Heart right ventricle (tissue), 16 donors: ENCODE data around the gene ATAD1. TPM values are rescaled to one million over a fixed set of nuclear protein-coding genes. Genes with fewer than 3 reads are reported as not detected.

Source experiments
- ATAC-seq, 8 donors: fragments of 200-7000 bp; cut with Tn5 transposase; one replicate each; pipeline ENCODE4 v1.9.1; 2020; ENCODE audit warnings: mild to moderate bottlenecking in 8 of 8, moderate library complexity in 8 of 8, moderate number of reproducible peaks in 1 of 8
- DNase-seq, 2 donors: peaks; one replicate each; pipeline ENCODE4 v3.0.0-alpha.2; 2020
- H3K27ac ChIP-seq, 10 donors: fragments of 200-600 bp; sonication (generic) in 2 of 10; one replicate each; pipeline versions ENCODE4 v1.5.0 to v1.8.0; 2020 to 2022; ENCODE audit warnings: mild to moderate bottlenecking in 3 of 10
- H3K27me3 ChIP-seq, 7 donors: fragments of 200-600 bp; one replicate each; pipeline ENCODE4 v1.8.0; 2021 to 2022; ENCODE audit warnings: mild to moderate bottlenecking in 2 of 7
- H3K36me3 ChIP-seq, 9 donors: fragments of 200-600 bp; sonication (generic) in 1 of 9; one replicate each; pipeline versions ENCODE4 v1.5.0 to v1.8.0; 2020 to 2022; ENCODE audit warnings: mild to moderate bottlenecking in 2 of 9
- H3K4me1 ChIP-seq, 9 donors: fragments of 200-600 bp; sonication (generic) in 1 of 9; one replicate each; pipeline versions ENCODE4 v1.5.0 to v1.8.0; 2020 to 2022; ENCODE audit warnings: mild to moderate bottlenecking in 4 of 9
- H3K4me3 ChIP-seq, 10 donors: fragments of 200-600 bp; sonication (generic) in 2 of 10; one replicate each; pipeline versions ENCODE4 v1.5.0 to v1.8.0; 2020 to 2022; ENCODE audit warnings: mild to moderate bottlenecking in 7 of 10, moderate library complexity in 2 of 10
- H3K9me3 ChIP-seq, 11 donors: fragments of 200-600 bp in 10 of 11; sonication (generic) in 2 of 11; one replicate each; pipeline versions ENCODE4 v1.5.0 to v1.8.0; 2013 to 2022; ENCODE audit warnings: mild to moderate bottlenecking in 2 of 11, control low read depth in 1 of 11, moderate library complexity in 1 of 11
- WGBS, 2 donors: extraction: QIAGEN DNeasy Blood & Tissue Kit; methylation state at CpG; one replicate each; pipeline ENCODE4 v1.1.7; 2013; ENCODE audit warnings: inconsistent platforms in 1 of 2; 5-methylcytosine and 5-hydroxymethylcytosine counted together
- intact Hi-C, 10 donors: fragments of 100-400 bp; cut with DNase I; formaldehyde crosslinking; loops; one replicate each; pipeline versions ENCODE4 v1.11.1 to v1.14.2; 2022
- polyA plus RNA-seq, 2 donors: library from polyadenylated mRNA; stranded (reverse); fragments of 200-250 nt; gene quantifications; one replicate each; pipeline ENCODE4 v1.2.3, GENCODE V29; 2013
- total RNA-seq, 10 donors: library from RNA; stranded (reverse); fragmentation: NEBNext Ultra II Directional in 3 of 10; extraction: Animal tissue kit (Norgen Biotek cat#: 25700) in 3 of 10; gene quantifications; one replicate each; pipeline versions ENCODE4 v1.2.1 to v1.2.4, GENCODE V29; 2021 to 2023
- TF ChIP-seq, protein P1 (sequence below), 9 donors: fragments of 200-600 bp; sonication (generic) in 2 of 9; IDR thresholded peaks; one replicate each; pipeline versions ENCODE4 v1.5.0 to v1.8.0; 2021 to 2022; ENCODE audit warnings: antibody characterized with exemption in 9 of 9, mild to moderate bottlenecking in 5 of 9, moderate library complexity in 1 of 9
- donor health status: Arrhythmogenic right ventricular cardiomyopathy.
- donor health status: ischemic (EF 13 %, LVEDD 7.1; RV severe dilation, severe dysfunction).
- donor health status: healthy with polysubstance abuse.
- donor health status: DM: no; HTN: yes; CAD: no.
- donor health status: DM: no; HTN: no; CAD: no.
- donor health status: ischemic (EF 25% LVEDD 6.9; RV normal size, moderate dysfunction).
- donor health status: ischemic (EF 25% LVEDD 5.7; RV mildly dilated, moderate dysfunction).
- donor health status: healthy.
- donor health status: DM: yes; HTN: yes; CAD: no.
- donor health status: Ischemic cardiomyopathy.
- donor health status: ischemic (EF 35%, LVEDD 5.7; RV mildly dilated, moderate dysfunction).
- donor health status: nonischemic (EF 11% LVEDD 7.7; RV severe dilation, severe dysfunction).
- donor health status: DM: yes; HTN: yes; CAD: no.
- donor health status: PGD.
- donor health status: ischemic (EF 29% LVEDD 5.4; RV normal size, mild dysfunction).
- donor health status: nonischemic (EF 23%, LVEDD 6.1; RV moderate dilation, normal function).

The ATAD1 gene
- total and polyA plus RNA-seq, 12 donors = 18.4 to 147 (median 97.8) TPM

DNA sequence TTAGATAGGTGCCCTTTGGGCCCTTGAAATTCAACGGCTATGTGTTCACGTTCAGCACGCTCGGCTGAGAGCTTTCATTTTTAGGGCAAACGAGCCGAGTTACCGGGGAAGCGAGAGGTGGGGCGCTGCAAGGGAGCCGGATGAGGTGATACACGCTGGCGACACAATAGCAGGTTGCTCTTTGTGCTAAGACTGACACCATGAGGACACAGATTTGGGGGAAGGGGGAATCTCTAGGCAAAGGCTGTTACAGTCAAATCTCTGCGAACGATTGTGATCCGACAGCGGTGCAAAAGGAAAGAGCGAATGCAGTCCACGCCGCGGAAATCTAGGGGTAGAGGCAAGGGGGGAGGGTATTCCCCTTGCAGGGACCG is 44.6 kb upstream of the ATAD1 start:
- TF ChIP-seq, protein P1, sequence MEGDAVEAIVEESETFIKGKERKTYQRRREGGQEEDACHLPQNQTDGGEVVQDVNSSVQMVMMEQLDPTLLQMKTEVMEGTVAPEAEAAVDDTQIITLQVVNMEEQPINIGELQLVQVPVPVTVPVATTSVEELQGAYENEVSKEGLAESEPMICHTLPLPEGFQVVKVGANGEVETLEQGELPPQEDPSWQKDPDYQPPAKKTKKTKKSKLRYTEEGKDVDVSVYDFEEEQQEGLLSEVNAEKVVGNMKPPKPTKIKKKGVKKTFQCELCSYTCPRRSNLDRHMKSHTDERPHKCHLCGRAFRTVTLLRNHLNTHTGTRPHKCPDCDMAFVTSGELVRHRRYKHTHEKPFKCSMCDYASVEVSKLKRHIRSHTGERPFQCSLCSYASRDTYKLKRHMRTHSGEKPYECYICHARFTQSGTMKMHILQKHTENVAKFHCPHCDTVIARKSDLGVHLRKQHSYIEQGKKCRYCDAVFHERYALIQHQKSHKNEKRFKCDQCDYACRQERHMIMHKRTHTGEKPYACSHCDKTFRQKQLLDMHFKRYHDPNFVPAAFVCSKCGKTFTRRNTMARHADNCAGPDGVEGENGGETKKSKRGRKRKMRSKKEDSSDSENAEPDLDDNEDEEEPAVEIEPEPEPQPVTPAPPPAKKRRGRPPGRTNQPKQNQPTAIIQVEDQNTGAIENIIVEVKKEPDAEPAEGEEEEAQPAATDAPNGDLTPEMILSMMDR (IDR thresholded peaks at IDR 0.05) = no peak
- peak; percentile 1 to 23 (median 6) for ATAC-seq
- intact Hi-C loops = loop anchor here in 9 of 10 donors (2.0 to 10.0 kb wide), 17 partner anchors 92 to 690 kb away; no protein-coding TSS in a partner anchor

DNA sequence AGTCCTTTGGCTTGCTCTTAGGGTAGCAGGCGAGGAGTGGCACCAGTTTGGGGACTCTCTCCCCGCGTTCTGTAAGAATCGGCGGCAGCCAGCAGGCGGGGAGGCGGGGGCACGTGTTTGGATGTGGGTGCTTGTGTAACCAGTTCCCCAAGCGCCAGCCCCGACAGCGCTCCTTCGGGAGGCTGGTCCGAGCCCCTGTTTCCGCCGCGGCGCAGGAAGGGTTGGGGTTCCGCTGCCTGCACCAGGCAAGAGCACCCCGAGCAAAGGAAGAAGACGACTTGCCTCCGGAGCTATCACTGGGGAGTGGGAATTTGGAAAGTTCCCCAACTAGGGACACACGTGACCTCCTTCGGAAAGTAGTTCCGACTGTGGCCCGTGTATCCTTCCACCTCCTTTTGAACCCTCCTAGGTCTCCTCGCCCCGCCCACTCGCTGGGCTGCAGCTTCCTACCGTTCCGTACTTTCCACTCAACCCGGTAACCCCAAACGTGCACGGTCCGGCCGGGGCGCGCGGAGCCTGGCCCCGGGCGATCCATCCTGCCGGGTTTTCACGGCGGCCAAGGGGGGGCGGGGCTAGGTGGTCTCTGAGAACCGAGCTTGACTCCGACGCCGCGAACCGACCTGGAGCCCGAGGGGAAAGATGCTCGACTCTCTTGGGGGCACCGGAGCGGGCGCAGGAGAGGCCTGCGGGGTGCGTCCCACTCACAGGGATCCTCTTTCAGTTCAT is 44.1 kb upstream of the ATAD1 start:
- intact Hi-C loops = loop anchor here in 9 of 10 donors (2.0 to 10.0 kb wide), 17 partner anchors 93 to 690 kb away; no protein-coding TSS in a partner anchor
- peak; percentile 86 to 95 (median 92) for ATAC-seq
- peak; percentile 96 to 97 for DNase-seq
- TF ChIP-seq, protein P1 (IDR thresholded peaks at IDR 0.05) = peak in 2 of 9 donors; percentile 7 to 20
- H3K27ac ChIP-seq = peak overlapping the region; percentile 91 to 99 (median 98)
- no peaks in the 10 kb centered on the region for H3K9me3 ChIP-seq
- H3K4me1 ChIP-seq = peaks cover 0 to 20% (median 16%) of the 10 kb centered on the region in 9 donors
- peak overlapping the region; percentile 77 to 90 (median 85) for H3K4me3 ChIP-seq
- 0% methylated on average over 57 of the region's 57 CpGs for WGBS, 2 donors
- H3K36me3 ChIP-seq = no peaks in the 10 kb centered on the region
- H3K27me3 ChIP-seq = no peaks in the 10 kb centered on the region

More for the DNA sequence above, 44.6 kb upstream of the ATAD1 start:
- Histone ChIP-seq H3K4me1 (peaks cover 0 to 26% (median 16%) of the 10 kb centered on the region in 9 donors), H3K9me3 (no peaks in the 10 kb centered on the region), H3K27ac (peak overlapping the region; percentile 91 to 99 (median 98)), H3K36me3 (no peaks in the 10 kb centered on the region), H3K27me3 (no peaks in the 10 kb centered on the region), H3K4me3 (peak overlapping the region; percentile 77 to 90 (median 85))
- 0% methylated on average over 21 of the region's 21 CpGs for WGBS, 2 donors
- DNase-seq = no peak

DNA sequence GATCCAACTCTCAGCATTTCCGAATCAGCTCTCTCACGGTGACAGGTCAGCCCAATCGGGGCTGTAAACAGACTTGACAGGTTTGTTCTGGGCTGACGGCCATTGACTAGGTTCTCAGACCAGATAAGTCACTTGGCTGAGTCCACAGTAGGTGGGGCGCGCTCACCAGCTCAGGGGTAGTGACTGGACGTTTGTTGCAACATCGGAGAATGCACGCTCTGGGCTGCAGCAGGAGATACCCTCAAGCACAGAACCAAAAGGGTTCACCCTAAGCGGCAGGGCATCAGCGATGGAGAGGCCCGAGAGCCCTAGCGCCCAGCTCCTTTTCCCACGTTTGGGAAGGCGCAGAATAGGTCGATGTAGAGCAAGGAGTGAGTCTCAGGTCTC is 43.5 kb upstream of the ATAD1 start:
- Histone ChIP-seq H3K4me3 (peak overlapping the region; percentile 77 to 90 (median 85)), H3K27ac (peak overlapping the region; percentile 91 to 99 (median 98)), H3K4me1 (peaks cover 0 to 20% (median 16%) of the 10 kb centered on the region in 9 donors), H3K36me3 (no peaks in the 10 kb centered on the region), H3K27me3 (no peaks in the 10 kb centered on the region), H3K9me3 (no peaks in the 10 kb centered on the region)
- DNase-seq (peak; percentile 79 to 80), ATAC-seq (peak; percentile 8 to 83 (median 62))
- WGBS, 2 donors = 1 to 6% methylated on average over 16 of the region's 16 CpGs
- intact Hi-C loops = loop anchor here in 9 of 10 donors (2.0 to 10.0 kb wide), 16 partner anchors 93 to 691 kb away; no protein-coding TSS in a partner anchor
- TF ChIP-seq, protein P1 (IDR thresholded peaks at IDR 0.05) = peak in 5 of 9 donors; percentile 7 to 43 (median 23)

DNA sequence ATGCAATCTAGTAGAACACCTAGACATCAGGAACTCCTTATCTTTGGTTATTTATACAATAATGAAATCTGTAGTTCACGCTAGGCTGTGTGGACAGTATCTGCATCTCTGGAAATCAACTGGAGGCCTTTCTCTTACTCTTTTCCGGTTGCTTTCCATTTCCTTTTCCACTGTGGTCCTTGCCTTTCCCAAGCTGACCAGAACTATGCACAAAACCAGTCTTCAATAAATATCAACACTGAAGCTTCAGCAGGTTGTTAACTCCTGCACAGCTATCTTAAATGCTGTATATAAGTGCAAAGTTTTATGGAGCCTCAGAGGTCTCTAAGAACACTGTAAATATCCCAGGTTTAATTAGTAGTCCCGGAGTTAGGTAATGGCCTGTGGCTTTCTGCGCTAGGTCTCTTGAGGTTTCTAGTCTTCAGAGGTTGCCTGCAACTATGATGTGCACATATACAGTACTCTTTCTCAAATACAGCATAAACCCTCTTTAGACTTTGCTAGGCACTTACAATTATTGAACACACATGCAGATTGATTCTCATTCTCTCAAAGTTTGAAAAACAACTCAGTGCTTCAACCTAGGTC is 42.9 kb upstream of the ATAD1 start:
- WGBS, 2 donors = 64 to 65% methylated on average over 4 of the region's 4 CpGs
- DNase-seq (no peak), ATAC-seq (no peak)
- H3K9me3 ChIP-seq = no peaks in the 10 kb centered on the region
- peak overlapping the region; percentile 91 to 99 (median 98) for H3K27ac ChIP-seq
- peak overlapping the region in 7 of 10 donors; percentile 77 to 90 (median 85) for H3K4me3 ChIP-seq
- no peaks in the 10 kb centered on the region for H3K27me3 ChIP-seq
- H3K4me1 ChIP-seq = peaks cover 0 to 20% (median 16%) of the 10 kb centered on the region in 9 donors
- intact Hi-C loops = loop anchor here in 9 of 10 donors (1.0 to 10.0 kb wide), 17 partner anchors 94 to 691 kb away; no protein-coding TSS in a partner anchor
- TF ChIP-seq, protein P1 (IDR thresholded peaks at IDR 0.05) = no peak
- no peaks in the 10 kb centered on the region for H3K36me3 ChIP-seq
